Colonic mucosa (tissue), 4 donors: ENCODE results near the gene UBE2L6. TPM values are rescaled to one million over a fixed set of nuclear protein-coding genes. Genes with fewer than 3 reads are reported as not detected.
A peak's percentile ranks its signal among the peaks of the same experiment; 100 is the strongest.

Experiments
- DNase-seq: peaks from one replicate; pipeline ENCODE4 v3.0.0-alpha.2; 2020
- H3K27ac ChIP-seq: fragments of 200-600 bp; one replicate; pipeline ENCODE4 v1.8.0; 2021
- H3K27me3 ChIP-seq: fragments of 200-600 bp; one replicate; pipeline ENCODE4 v1.8.0; 2021
- H3K36me3 ChIP-seq: fragments of 200-600 bp; one replicate; pipeline ENCODE4 v1.8.0; 2021
- H3K4me1 ChIP-seq: fragments of 200-600 bp; one replicate; pipeline ENCODE4 v1.8.0; 2021; ENCODE audit warnings: mild to moderate bottlenecking
- H3K4me3 ChIP-seq: fragments of 200-600 bp; one replicate; pipeline ENCODE4 v1.8.0; 2021
- H3K9ac ChIP-seq, 2 donors: one replicate each; pipeline ENCODE4 v1.7.0; 2013; ENCODE audit warnings: control low read depth in 2 of 2, low read depth in 2 of 2, low read length in 2 of 2
- H3K9me3 ChIP-seq: fragments of 200-600 bp; one replicate; pipeline ENCODE4 v1.8.0; 2021
- CTCF ChIP-seq: fragments of 200-600 bp; IDR thresholded peaks from one replicate; pipeline ENCODE4 v1.8.0; 2022; ENCODE audit warnings: antibody characterized with exemption, mild to moderate bottlenecking
- intact Hi-C: fragments of 100-400 bp; cut with DNase I; formaldehyde crosslinking; loops from one replicate; pipeline ENCODE4 v1.14.1; 2022
- total RNA-seq, 2 donors: library from RNA; stranded (reverse); fragmentation: NEBNext Ultra II Directional in 1 of 2; extraction: Animal tissue kit (Norgen Biotek cat#: 25700) in 1 of 2; gene quantifications; one replicate each; pipeline ENCODE4 v1.2.1, GENCODE V29; 2021
- donor health status: healthy.
- donor health status: DM: no; HTN: no; CAD: no.
- donor health status: DM: no; HTN: no; CAD: no.

The UBE2L6 gene
- total RNA-seq, 2 donors from 2014 or later, result 28.3 to 35.3 TPM

GRCh38 chr11:57605028-57605420 is 37.6 kb upstream of the UBE2L6 start:
- no peak for TF ChIP-seq CTCF
- Histone ChIP-seq H3K9ac (no peak overlapping the region), H3K4me3 (no peak overlapping the region), H3K27ac (no peak overlapping the region), H3K36me3 (no peaks in the 10 kb centered on the region), H3K4me1 (no peaks in the 10 kb centered on the region), H3K27me3 (no peaks in the 10 kb centered on the region), H3K9me3 (no peaks in the 10 kb centered on the region)
- intact Hi-C loops, result no loop called here
- no peak for DNase-seq

- H3K27ac ChIP-seq, result no peak overlapping the region
- DNase-seq, result no peak
- intact Hi-C loops, result no loop called here
- no peaks in the 10 kb centered on the region for H3K9me3 ChIP-seq
- no peak overlapping the region for H3K4me3 ChIP-seq
- no peaks in the 10 kb centered on the region for H3K36me3 ChIP-seq
- H3K27me3 ChIP-seq, result no peaks in the 10 kb centered on the region
- H3K9ac ChIP-seq, result no peak overlapping the region
- TF ChIP-seq CTCF, result no peak
- H3K4me1 ChIP-seq, result no peaks in the 10 kb centered on the region
These were observed 37.0 kb upstream of the UBE2L6 start for GRCh38 chr11:57604296-57605027.

- no peak overlapping the region for H3K27ac ChIP-seq
- H3K9me3 ChIP-seq, result no peaks in the 10 kb centered on the region
- no peak overlapping the region for H3K9ac ChIP-seq
- no peak overlapping the region for H3K4me3 ChIP-seq
- TF ChIP-seq CTCF, result no peak
- intact Hi-C loops, result no loop called here
- no peak for DNase-seq
- H3K36me3 ChIP-seq, result no peaks in the 10 kb centered on the region
- H3K27me3 ChIP-seq, result no peaks in the 10 kb centered on the region
- no peaks in the 10 kb centered on the region for H3K4me1 ChIP-seq
These were observed 33.8 kb upstream of the UBE2L6 start for GRCh38 chr11:57601297-57601696.

- Histone ChIP-seq H3K9me3 (no peaks in the 10 kb centered on the region), H3K27ac (no peak overlapping the region), H3K4me3 (no peak overlapping the region), H3K9ac (no peak overlapping the region), H3K36me3 (no peaks in the 10 kb centered on the region), H3K27me3 (no peaks in the 10 kb centered on the region), H3K4me1 (no peaks in the 10 kb centered on the region)
- no peak for TF ChIP-seq CTCF
- intact Hi-C loops, result no loop called here
- no peak for DNase-seq
These were observed 31.9 kb upstream of the UBE2L6 start for GRCh38 chr11:57599381-57599780.

- Histone ChIP-seq H3K4me3 (peak overlapping the region; percentile 23), H3K9ac (no peak overlapping the region), H3K9me3 (no peaks in the 10 kb centered on the region), H3K4me1 (no peaks in the 10 kb centered on the region), H3K27ac (no peak overlapping the region), H3K36me3 (no peaks in the 10 kb centered on the region), H3K27me3 (no peaks in the 10 kb centered on the region)
- DNase-seq, result no peak
- intact Hi-C loops, result no loop called here
- TF ChIP-seq CTCF, result no peak
These were observed 31.3 kb upstream of the UBE2L6 start for GRCh38 chr11:57598831-57599155.
